Skeletal muscle satellite cell (primary cell): ENCODE data around the gene EXT2.
A peak's percentile ranks its signal among the peaks of the same experiment; 100 is the strongest.

Source experiments
- H3K27me3 ChIP-seq: 2 replicates; pipeline ENCODE4 v1.7.0; 2013; ENCODE audit warnings: low read length; ENCODE audit not compliant: control insufficient read depth, insufficient read depth
- H3K36me3 ChIP-seq: 2 replicates; pipeline ENCODE4 v1.7.0; 2013; ENCODE audit warnings: mild to moderate bottlenecking, control low read depth, low read length; ENCODE audit not compliant: insufficient read depth
- H3K4me1 ChIP-seq: 2 replicates; pipeline ENCODE4 v1.7.0; 2013; ENCODE audit warnings: low read length; ENCODE audit not compliant: control insufficient read depth, insufficient read depth
- H3K4me2 ChIP-seq: 2 replicates; pipeline ENCODE4 v1.7.0; 2013; ENCODE audit warnings: mild to moderate bottlenecking, low read length
- H3K4me3 ChIP-seq: 2 replicates; pipeline ENCODE4 v1.7.0; 2013; ENCODE audit warnings: low read length
- H3K9ac ChIP-seq: 2 replicates; pipeline ENCODE4 v1.7.0; 2013; ENCODE audit warnings: mild to moderate bottlenecking, low read depth, low read length, moderate library complexity
- H3K9me3 ChIP-seq: replicated peaks from 2 replicates; pipeline ENCODE4 v1.7.0; 2013; ENCODE audit warnings: mild to moderate bottlenecking, control low read depth, low read length

The EXT2 gene

GRCh38 chr11:44217432-44217831, 122.0 kb downstream of the EXT2 start:
- no peaks in the 10 kb centered on the region for H3K9me3 ChIP-seq
- no peak overlapping the region for H3K4me3 ChIP-seq
- H3K4me2 ChIP-seq = no peak overlapping the region
- H3K27me3 ChIP-seq = no peaks in the 10 kb centered on the region
- H3K4me1 ChIP-seq = peaks cover 5% of the 10 kb centered on the region
- H3K36me3 ChIP-seq = no peaks in the 10 kb centered on the region
- no peak overlapping the region for H3K9ac ChIP-seq

GRCh38 chr11:44219830-44220796, 124.6 kb downstream of the EXT2 start:
- H3K4me3 ChIP-seq = no peak overlapping the region
- H3K9me3 ChIP-seq = no peaks in the 10 kb centered on the region
- no peaks in the 10 kb centered on the region for H3K27me3 ChIP-seq
- no peaks in the 10 kb centered on the region for H3K36me3 ChIP-seq
- H3K4me2 ChIP-seq = no peak overlapping the region
- no peak overlapping the region for H3K9ac ChIP-seq
- H3K4me1 ChIP-seq = peaks cover 16% of the 10 kb centered on the region

GRCh38 chr11:44221456-44221855, 126.0 kb downstream of the EXT2 start:
- H3K4me3 ChIP-seq = no peak overlapping the region
- no peak overlapping the region for H3K4me2 ChIP-seq
- no peaks in the 10 kb centered on the region for H3K9me3 ChIP-seq
- peaks cover 16% of the 10 kb centered on the region for H3K4me1 ChIP-seq
- H3K36me3 ChIP-seq = no peaks in the 10 kb centered on the region
- no peaks in the 10 kb centered on the region for H3K27me3 ChIP-seq
- no peak overlapping the region for H3K9ac ChIP-seq

GRCh38 chr11:44221992-44222391, 126.5 kb downstream of the EXT2 start:
- H3K9ac ChIP-seq = no peak overlapping the region
- peaks cover 16% of the 10 kb centered on the region for H3K4me1 ChIP-seq
- H3K4me2 ChIP-seq = no peak overlapping the region
- no peaks in the 10 kb centered on the region for H3K9me3 ChIP-seq
- no peak overlapping the region for H3K4me3 ChIP-seq
- no peaks in the 10 kb centered on the region for H3K27me3 ChIP-seq
- no peaks in the 10 kb centered on the region for H3K36me3 ChIP-seq

GRCh38 chr11:44223238-44223637, 127.8 kb downstream of the EXT2 start:
- Histone ChIP-seq H3K4me3 (no peak overlapping the region), H3K27me3 (no peaks in the 10 kb centered on the region), H3K36me3 (no peaks in the 10 kb centered on the region), H3K4me2 (no peak overlapping the region), H3K9ac (no peak overlapping the region), H3K9me3 (no peaks in the 10 kb centered on the region), H3K4me1 (peaks cover 16% of the 10 kb centered on the region)

GRCh38 chr11:44224867-44225501, 129.5 kb downstream of the EXT2 start:
- H3K9me3 ChIP-seq = no peaks in the 10 kb centered on the region
- H3K4me3 ChIP-seq = no peak overlapping the region
- no peaks in the 10 kb centered on the region for H3K27me3 ChIP-seq
- H3K4me2 ChIP-seq = no peak overlapping the region
- no peaks in the 10 kb centered on the region for H3K36me3 ChIP-seq
- peaks cover 33% of the 10 kb centered on the region for H3K4me1 ChIP-seq
- H3K9ac ChIP-seq = no peak overlapping the region

- no peaks in the 10 kb centered on the region for H3K27me3 ChIP-seq
- no peak overlapping the region for H3K4me2 ChIP-seq
- peaks cover 30% of the 10 kb centered on the region for H3K4me1 ChIP-seq
- no peaks in the 10 kb centered on the region for H3K9me3 ChIP-seq
- H3K4me3 ChIP-seq = no peak overlapping the region
- H3K36me3 ChIP-seq = no peaks in the 10 kb centered on the region
- no peak overlapping the region for H3K9ac ChIP-seq
These were observed 131.0 kb downstream of the EXT2 start for GRCh38 chr11:44226490-44226889.

- Histone ChIP-seq H3K9me3 (no peaks in the 10 kb centered on the region), H3K4me2 (no peak overlapping the region), H3K4me1 (peaks cover 30% of the 10 kb centered on the region), H3K36me3 (no peaks in the 10 kb centered on the region), H3K9ac (no peak overlapping the region), H3K27me3 (no peaks in the 10 kb centered on the region), H3K4me3 (no peak overlapping the region)
These were observed 131.5 kb downstream of the EXT2 start for GRCh38 chr11:44226945-44227344.

- no peak overlapping the region for H3K4me2 ChIP-seq
- no peaks in the 10 kb centered on the region for H3K36me3 ChIP-seq
- H3K9ac ChIP-seq = no peak overlapping the region
- peaks cover 24% of the 10 kb centered on the region for H3K4me1 ChIP-seq
- H3K27me3 ChIP-seq = no peaks in the 10 kb centered on the region
- H3K9me3 ChIP-seq = no peaks in the 10 kb centered on the region
- no peak overlapping the region for H3K4me3 ChIP-seq
These were observed 132.9 kb downstream of the EXT2 start for GRCh38 chr11:44228379-44228778.

GRCh38 chr11:44229098-44229497, 133.6 kb downstream of the EXT2 start:
- Histone ChIP-seq H3K4me2 (peak overlapping the region; percentile 48), H3K9me3 (no peaks in the 10 kb centered on the region), H3K9ac (no peak overlapping the region), H3K27me3 (no peaks in the 10 kb centered on the region), H3K36me3 (no peaks in the 10 kb centered on the region), H3K4me1 (peaks cover 22% of the 10 kb centered on the region), H3K4me3 (peak overlapping the region; percentile 39)

GRCh38 chr11:44229624-44230023, 134.1 kb downstream of the EXT2 start:
- no peaks in the 10 kb centered on the region for H3K36me3 ChIP-seq
- H3K4me2 ChIP-seq = peak overlapping the region; percentile 48
- no peaks in the 10 kb centered on the region for H3K27me3 ChIP-seq
- H3K9me3 ChIP-seq = no peaks in the 10 kb centered on the region
- no peak overlapping the region for H3K9ac ChIP-seq
- H3K4me3 ChIP-seq = peak overlapping the region; percentile 39
- peaks cover 20% of the 10 kb centered on the region for H3K4me1 ChIP-seq
